ENCODE measurements around the gene NARS2.
A peak's percentile ranks its signal among the peaks of the same experiment; 100 is the strongest.

NARS2 gene

GRCh38 chr11:78432058-78432515, 142.6 kb downstream of the NARS2 start:
- no peak for DNase-seq (ENCODE audit: low spot score)

GRCh38 chr11:78429660-78430059, 145.0 kb downstream of the NARS2 start:
- DNase-seq (ENCODE audit: low spot score) = no peak

DNA sequence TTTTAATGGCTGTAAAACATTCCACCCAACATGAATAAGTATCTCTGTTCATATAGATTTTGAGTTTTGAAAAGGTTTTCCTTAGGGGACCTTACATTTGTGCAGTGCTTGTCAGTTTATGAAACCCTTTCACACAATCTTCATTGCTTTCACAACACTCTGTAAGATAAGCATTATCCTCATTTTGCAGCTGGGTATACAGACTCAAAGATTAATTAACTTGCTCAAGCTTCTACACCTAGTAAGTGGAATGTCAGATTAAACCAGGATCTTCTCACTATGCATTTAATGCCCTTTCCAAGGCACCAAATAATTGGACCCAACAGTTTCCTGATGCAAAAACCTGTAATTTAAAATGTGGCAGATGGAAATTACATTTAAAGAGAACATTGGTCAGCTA, 145.5 kb downstream of the NARS2 start:
- no peak for DNase-seq (ENCODE audit: low spot score)

DNA sequence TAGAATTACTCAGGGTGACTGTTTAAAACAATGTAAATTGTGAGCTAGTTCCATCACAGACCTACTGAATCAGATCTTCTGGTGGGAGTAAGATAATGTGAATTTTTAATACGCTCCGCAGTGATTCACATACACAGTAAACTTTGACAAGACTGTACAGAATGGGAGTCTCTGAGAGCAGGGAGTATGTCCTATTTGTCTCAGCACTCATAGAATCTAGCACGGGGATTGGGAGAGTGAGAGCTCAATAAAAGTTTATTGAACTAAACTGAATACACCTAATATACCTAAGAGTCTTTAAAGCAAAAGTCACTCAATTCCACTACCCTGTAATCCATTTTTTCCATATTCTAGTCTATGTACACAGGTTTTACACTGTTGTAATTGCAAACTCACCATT, 145.9 kb downstream of the NARS2 start:
- DNase-seq (ENCODE audit: low spot score) = no peak

- no peak for DNase-seq (ENCODE audit: low spot score)
These were observed 146.4 kb downstream of the NARS2 start for GRCh38 chr11:78428266-78428636.

DNA sequence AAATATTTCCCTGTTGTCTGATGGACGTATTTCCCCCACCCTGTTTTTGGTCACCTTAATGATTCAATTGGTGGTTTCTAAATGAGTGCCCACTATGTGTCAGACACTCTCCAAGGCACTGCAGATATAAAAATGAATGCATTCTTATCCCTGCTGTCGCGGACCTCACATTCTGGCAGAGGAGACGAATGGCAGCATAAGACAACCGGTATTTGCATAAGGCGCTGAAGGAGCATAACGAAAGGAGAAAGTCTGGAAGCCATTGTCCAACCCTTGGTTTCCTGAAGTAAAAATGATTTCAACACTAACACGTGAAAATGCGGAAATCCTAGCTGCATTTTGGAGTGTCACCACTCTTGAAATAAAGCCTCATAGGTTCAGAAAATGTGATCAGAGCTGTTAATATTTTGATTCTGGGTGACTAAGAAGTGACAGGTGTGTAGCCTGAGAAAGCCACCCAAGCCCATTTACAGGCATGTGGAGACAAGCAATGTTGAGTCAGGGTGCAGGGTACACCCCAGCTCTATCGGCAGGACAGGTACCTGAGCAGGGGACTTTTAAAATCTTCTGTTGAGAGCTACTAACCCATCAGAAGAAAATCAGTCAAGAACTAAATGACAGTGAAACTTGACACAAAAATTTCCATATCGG, 146.9 kb downstream of the NARS2 start:
- no peak for DNase-seq (ENCODE audit: low spot score)

GRCh38 chr11:78426845-78427244, 147.8 kb downstream of the NARS2 start:
- no peak for DNase-seq (ENCODE audit: low spot score)

GRCh38 chr11:78425399-78426070, 149.1 kb downstream of the NARS2 start:
- no peak for DNase-seq (ENCODE audit: low spot score)

DNA sequence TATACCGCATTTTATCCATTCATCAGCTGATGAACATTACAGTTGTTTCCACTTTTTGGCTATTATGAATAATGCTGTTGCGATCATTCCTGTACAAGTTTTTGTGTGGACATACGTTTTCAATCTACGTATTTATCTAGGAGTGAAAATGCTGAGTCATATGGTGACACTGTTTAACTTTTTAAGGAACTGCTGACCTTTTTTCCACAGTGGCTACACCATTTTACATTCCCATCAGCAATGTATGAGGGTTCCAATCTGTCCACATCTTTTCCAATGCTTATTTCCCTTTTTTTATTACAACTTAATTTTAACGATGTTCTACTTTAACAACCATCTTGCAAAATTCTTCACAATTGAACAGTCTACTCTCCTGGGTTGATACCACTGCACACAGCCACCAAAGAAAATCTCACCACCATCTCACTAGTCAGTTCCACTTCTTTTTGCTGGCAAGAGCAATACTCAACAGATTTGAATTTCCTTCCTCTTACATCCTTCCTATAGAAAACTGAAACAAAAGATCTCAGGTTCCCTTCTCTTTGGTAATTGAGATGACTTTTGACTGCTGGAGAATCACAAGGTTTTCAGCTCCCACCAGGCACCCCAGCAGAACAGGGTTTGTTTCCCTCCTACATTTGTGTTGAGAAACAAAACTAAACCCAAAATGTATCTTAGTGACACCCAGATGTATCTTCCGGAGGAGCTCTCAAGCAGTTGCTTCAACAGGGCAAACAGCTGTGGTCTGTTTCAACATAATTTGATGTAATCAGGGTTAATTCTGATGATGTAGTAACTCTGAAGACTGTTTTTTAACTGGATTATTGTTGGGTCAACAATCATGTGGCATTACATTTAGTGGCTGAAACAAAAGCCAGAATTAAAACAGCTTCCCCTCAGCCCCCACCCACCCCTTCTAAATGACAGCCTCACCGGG, 150.1 kb downstream of the NARS2 start:
- peak; percentile 23 for DNase-seq (ENCODE audit: low spot score)

GRCh38 chr11:78423241-78423640, 151.4 kb downstream of the NARS2 start:
- DNase-seq (ENCODE audit: low spot score) = no peak

GRCh38 chr11:78420796-78421209, 153.9 kb downstream of the NARS2 start:
- peak; percentile 42 for DNase-seq (ENCODE audit: low spot score)

GRCh38 chr11:78420255-78420764, 154.4 kb downstream of the NARS2 start:
- DNase-seq (ENCODE audit: low spot score) = peak; percentile 52

- no peak for DNase-seq (ENCODE audit: low spot score)
These were observed 155.3 kb downstream of the NARS2 start for GRCh38 chr11:78419327-78419726.

DNA sequence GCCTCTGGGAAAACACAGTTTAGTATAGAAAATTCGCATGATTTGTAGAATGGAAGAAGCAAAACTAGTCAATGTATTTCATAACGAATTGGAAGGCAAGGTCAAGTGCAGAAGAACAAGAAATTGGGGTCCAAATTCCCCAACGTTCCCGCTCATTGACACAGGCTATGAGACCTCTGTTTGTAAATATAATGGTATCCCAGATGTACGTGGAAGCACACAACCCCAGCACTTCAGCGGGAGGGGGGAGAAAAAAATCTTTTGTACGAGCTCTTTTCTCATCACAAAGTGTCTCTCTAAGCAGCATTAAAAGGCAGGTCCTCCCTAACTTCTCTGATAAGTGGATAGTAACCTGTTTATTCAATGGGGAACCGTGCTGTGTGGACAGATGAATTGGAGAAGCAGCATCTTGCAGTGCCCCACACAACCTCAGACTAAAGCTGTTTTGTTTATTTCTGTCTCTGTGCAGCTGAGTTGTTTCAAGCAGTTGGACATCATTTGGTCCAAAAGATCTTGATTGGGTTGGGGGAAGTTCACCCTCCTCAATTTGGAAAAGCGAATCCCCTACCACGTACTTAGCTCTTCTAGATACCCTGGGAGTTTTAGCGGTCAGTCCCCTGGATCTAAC, 156.0 kb downstream of the NARS2 start:
- no peak for DNase-seq (ENCODE audit: low spot score)

DNA sequence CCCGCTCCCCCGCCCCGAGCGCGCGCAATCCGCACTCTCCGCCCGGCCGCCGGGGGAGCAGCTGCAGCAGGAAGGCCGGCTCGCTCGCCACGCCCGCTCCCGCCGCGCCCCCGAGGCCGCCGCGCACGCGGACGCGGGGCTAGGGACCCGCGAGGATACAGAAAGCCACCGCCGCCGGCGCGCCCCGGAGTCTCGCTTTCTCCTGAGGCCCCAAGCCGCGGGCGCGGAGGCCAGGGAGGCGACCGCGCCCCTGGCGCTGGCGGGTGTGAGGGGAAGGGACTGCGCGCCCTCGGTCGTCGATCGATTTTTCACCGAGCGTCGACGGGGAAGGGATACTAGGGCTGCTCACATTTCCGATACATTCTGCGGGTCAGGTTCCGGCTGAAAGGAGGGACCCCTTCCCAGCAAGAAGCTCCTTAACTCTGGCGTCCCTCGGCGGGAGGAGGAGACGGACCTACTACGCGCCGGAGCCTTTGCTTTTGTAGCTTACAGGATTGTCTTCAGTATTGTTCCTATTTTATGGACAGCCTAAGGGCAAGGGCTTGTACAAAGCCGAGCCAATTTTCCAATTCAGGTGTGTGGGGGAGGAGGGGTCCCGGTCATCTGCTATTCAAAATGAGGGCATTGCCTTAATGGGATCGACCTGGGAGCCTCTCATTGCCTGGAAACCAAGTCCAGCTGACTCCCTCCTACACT, 156.6 kb downstream of the NARS2 start:
- peak; percentile 86 for DNase-seq (ENCODE audit: low spot score)

DNA sequence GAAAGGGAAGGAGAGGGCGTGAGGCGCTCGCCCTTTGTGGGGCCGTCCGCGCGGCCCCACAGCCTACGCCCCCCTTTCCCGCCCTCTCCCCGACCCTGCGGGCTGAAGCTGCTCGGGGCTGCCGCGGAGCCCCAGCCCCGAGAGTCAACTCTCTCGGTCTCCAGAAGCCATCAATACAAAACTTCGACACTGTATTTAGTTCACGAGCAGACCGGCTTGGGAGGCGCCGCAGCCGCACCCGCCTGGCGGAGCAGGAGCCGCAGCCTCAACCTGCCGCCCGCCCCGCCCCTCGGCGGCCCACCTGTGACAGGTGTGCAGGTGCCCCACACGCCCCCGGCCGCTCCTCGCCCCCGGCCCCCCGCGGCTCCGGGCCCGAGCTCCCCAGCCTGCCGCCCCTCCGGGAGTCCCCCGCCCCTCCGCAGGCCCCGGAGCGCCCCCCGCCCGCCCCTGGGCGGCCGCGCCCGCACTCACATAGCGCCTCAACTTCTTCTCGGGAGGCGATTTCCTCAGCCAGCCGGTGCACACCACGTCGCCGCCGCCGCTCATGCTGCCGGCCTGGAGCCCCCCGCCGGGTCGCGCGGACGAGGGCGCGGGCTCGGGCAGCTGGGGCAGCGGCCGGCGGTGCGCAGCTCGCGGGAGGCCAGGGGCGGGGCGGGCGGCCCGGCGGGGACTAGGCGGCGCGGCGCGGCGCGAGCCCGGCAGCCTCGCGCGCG, 157.3 kb downstream of the NARS2 start, which contains the start of gene GAB2:
Gene GAB2, minus strand, starts transcription at position 646 of the 713 bp plus-strand sequence. Its CDS starts 100 bp downstream, at position 546.
- peak; percentile 17 for DNase-seq (ENCODE audit: low spot score)

DNA sequence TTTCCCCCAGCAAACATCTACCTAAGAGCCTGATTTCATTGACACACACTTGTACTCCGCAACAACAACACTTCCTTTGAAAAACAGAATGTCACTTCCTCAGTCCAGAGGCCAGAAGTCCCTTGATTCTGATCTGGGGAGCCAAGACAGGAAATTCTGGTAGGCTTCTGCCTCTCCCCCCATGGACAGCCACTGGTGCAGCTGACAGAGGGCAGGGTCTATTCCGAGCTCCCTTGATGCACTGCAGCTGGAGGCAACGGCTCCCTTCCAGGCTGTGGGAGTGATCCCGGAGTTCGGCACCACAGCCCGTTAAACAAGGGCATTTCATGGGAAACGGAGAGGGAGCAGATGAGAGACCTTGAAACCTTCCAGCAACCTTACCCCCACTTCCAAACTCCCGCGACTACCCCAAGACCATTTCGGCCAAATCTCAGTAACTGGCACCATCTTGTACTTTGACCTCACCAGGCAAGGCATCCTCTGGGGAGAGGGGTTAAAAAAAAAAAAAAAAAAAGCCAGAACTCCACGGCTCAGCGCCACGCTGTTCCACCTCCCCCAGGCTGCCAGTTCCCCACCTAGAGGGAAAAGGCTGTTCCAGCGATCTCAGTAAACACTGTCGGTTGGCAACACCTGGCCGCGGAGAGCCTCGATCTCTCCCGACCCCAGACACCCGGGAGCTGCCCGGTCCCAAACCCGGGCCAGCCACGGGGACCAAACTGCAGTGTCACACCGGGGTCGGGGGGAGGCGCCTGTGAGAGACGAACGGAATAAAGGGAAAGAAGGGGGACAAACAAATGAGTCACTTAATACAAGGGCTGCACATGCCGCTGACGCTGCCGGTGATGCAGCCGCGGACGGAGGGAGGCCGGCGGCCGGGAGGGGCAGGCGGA, 158.1 kb downstream of the NARS2 start:
- peak; percentile 70 for DNase-seq (ENCODE audit: low spot score)

DNA sequence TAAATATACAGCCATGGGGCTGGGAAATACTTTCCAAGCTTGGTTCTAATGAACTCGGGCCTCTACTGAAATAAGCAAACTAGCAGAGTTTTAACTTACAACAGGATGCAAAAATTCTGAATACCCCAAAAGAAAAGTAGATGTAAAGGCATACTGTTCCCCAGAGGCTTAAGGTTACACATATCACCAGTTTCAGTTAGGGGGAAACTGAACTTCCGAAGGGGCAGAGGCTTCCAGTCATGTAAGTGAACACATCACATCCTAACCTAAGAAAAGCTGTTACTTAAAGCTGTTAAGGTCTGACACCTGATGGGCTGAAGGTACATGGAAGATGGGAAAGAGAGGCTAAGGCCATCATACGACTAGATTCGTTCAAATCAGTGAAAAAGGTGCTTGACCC, 159.3 kb downstream of the NARS2 start:
- DNase-seq (ENCODE audit: low spot score) = no peak

DNA sequence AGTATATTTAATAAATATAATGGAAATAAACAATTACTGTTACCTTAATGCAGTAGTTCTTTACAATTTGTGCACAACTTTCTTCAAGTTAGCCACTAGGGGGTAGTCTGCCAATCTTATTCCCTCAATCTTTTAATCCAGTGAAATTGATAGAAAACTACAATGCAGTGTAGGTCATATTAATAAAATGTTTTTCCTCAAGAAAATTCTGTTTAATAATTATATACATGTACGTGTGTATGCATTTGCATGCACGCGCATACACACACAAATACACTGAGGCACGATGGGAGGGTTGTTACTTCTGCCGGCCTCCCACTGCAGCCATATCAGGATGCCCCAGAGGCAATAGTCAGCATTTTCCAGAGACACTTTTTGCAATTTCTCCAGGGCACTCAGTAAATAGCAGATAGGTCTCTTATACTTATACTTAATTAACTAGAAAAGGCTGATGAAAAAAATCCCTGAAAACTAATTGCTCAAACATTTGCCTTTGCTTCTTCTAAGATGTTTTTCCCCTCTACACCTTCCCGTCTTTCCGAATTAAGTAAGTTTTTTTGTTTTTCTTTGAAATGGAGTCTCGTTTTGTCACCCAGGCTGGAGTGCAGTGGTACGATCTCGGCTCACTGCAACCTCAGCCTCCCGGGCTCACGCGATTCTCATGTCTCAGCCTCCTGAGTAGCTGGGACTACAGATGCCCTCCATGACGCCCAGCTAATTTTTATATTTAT, 160.2 kb downstream of the NARS2 start:
- peak; percentile 32 for DNase-seq (ENCODE audit: low spot score)
